GM10266 (cell line): ENCODE measurements around the gene SFSWAP.

Experiments used
- DNase-seq: peaks from one replicate; pipeline ENCODE4 v3.0.0; 2012; ENCODE audit errors: extremely low spot score
- TF ChIP-seq, protein P1 (sequence below): IDR thresholded peaks from 2 replicates; pipeline ENCODE4 v1.5.1; 2012; ENCODE audit warnings: mild to moderate bottlenecking, low read depth; ENCODE audit not compliant: control insufficient read depth, insufficient read depth; ENCODE audit errors: missing control alignments

The SFSWAP gene

GRCh38 chr12:131752451-131752850 lies 41.6 kb downstream of the SFSWAP start:
- no peak for DNase-seq
- TF ChIP-seq, protein P1, sequence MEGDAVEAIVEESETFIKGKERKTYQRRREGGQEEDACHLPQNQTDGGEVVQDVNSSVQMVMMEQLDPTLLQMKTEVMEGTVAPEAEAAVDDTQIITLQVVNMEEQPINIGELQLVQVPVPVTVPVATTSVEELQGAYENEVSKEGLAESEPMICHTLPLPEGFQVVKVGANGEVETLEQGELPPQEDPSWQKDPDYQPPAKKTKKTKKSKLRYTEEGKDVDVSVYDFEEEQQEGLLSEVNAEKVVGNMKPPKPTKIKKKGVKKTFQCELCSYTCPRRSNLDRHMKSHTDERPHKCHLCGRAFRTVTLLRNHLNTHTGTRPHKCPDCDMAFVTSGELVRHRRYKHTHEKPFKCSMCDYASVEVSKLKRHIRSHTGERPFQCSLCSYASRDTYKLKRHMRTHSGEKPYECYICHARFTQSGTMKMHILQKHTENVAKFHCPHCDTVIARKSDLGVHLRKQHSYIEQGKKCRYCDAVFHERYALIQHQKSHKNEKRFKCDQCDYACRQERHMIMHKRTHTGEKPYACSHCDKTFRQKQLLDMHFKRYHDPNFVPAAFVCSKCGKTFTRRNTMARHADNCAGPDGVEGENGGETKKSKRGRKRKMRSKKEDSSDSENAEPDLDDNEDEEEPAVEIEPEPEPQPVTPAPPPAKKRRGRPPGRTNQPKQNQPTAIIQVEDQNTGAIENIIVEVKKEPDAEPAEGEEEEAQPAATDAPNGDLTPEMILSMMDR, result no peak

GRCh38 chr12:131753005-131753404 lies 42.1 kb downstream of the SFSWAP start:
- no peak for DNase-seq
- TF ChIP-seq, protein P1, result no peak

- DNase-seq, result no peak
- TF ChIP-seq, protein P1, result no peak
Observed at GRCh38 chr12:131753757-131754156, 42.9 kb downstream of the SFSWAP start.

DNA sequence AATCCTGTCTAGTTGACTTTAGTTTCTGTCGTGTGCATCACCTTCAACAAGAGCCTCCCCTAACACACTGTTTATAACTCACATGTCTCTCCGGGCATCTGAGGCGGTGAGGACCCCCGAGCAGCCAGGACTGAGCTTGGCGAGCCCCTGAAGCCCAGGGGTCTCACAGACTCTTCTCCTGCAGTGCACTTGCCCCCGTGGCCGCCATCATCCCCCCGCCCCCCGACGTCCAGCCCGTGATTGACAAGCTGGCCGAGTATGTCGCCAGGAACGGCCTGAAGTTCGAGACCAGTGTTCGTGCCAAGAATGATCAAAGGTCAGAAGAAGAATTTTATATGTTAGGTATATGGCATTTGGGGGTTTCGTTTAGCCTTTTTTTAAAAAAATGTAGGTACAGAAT lies 43.3 kb downstream of the SFSWAP start:
- TF ChIP-seq, protein P1, result no peak
- DNase-seq, result no peak

GRCh38 chr12:131755305-131756113 lies 44.6 kb downstream of the SFSWAP start:
- DNase-seq, result peak; percentile 44
- TF ChIP-seq, protein P1, result peak; percentile 38

DNA sequence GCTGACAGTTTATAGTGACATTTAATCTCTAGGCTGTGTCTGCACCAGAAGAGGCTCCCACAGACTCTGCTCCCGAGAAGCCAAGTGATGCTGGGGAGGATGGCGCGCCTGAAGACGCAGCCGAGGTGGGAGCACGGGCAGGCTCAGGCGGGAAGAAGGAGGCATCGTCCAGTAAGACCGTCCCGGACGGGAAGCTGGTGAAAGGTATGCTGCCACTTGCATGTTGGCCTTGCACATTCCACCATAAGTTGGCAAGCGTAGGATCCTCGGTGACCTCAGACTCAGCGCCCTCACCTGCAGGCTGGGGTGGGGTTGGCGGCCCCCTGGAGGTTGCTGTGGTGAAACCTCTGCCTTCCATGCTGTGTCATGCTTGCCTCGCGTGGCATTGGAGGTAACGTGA lies 45.6 kb downstream of the SFSWAP start:
- TF ChIP-seq, protein P1, result no peak
- DNase-seq, result no peak

DNA sequence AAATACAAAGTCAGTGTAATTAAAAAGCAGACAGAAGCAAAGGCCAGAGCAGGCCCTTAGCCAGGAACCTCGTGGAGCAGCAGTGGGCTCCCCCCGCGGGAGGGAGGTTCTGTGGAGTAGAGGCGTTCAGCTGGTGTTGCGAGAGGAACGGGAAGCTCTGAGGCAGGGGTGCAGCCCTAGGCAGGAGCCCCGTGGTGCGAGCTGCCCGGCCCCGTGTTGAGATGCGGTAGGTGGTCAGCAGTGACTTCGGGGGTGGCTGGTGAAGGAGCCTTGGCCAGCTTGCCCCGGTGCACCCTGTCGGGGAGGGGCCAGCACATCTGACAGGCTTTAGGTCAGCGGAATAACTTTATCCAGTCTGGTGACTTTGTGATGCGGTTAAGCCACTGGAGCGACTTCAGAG lies 46.2 kb downstream of the SFSWAP start:
- DNase-seq, result no peak
- TF ChIP-seq, protein P1, result no peak
